ENCODE data around the gene BRCC3.

BRCC3 gene

GRCh38 chrX:155108427-155108826 is 37.1 kb downstream of the BRCC3 start:
- no peaks in the 10 kb centered on the region for H4K20me1 ChIP-seq (ENCODE audit: control insufficient read depth, insufficient read depth, low read depth, low read length)
- no peaks in the 10 kb centered on the region for H3K27me3 ChIP-seq (ENCODE audit: control insufficient read depth, low read length)
- no peaks in the 10 kb centered on the region for H3K79me2 ChIP-seq (ENCODE audit: control insufficient read depth, low read length)
- H3K36me3 ChIP-seq (ENCODE audit: control insufficient read depth, low read length): peaks cover 22% of the 10 kb centered on the region
- no peak overlapping the region for H3K27ac ChIP-seq (ENCODE audit: low read depth, low read length)
- H3K4me1 ChIP-seq (ENCODE audit: control insufficient read depth, low read length): no peaks in the 10 kb centered on the region
- H3K4me2 ChIP-seq (ENCODE audit: low read length): no peak overlapping the region
- no peaks in the 10 kb centered on the region for H3K9me2 ChIP-seq (replicated peaks; ENCODE audit: control insufficient read depth, low read length)
- no peak overlapping the region for H3K4me3 ChIP-seq (ENCODE audit: low read length)
- TF ChIP-seq, protein P1, sequence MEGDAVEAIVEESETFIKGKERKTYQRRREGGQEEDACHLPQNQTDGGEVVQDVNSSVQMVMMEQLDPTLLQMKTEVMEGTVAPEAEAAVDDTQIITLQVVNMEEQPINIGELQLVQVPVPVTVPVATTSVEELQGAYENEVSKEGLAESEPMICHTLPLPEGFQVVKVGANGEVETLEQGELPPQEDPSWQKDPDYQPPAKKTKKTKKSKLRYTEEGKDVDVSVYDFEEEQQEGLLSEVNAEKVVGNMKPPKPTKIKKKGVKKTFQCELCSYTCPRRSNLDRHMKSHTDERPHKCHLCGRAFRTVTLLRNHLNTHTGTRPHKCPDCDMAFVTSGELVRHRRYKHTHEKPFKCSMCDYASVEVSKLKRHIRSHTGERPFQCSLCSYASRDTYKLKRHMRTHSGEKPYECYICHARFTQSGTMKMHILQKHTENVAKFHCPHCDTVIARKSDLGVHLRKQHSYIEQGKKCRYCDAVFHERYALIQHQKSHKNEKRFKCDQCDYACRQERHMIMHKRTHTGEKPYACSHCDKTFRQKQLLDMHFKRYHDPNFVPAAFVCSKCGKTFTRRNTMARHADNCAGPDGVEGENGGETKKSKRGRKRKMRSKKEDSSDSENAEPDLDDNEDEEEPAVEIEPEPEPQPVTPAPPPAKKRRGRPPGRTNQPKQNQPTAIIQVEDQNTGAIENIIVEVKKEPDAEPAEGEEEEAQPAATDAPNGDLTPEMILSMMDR (IDR thresholded peaks at IDR 0.05; ENCODE audit: low read depth, low read length, poor library complexity, severe bottlenecking): no peak
- no peak for TF ChIP-seq EZH2phosphoT487 (IDR thresholded peaks at IDR 0.05; ENCODE audit: borderline replicate concordance, low read length)
- H3K9me3 ChIP-seq (ENCODE audit: control insufficient read depth, insufficient read depth, low read length): no peaks in the 10 kb centered on the region
- H3F3A ChIP-seq (ENCODE audit: control insufficient read depth, insufficient read depth): no peaks in the 10 kb centered on the region

DNA sequence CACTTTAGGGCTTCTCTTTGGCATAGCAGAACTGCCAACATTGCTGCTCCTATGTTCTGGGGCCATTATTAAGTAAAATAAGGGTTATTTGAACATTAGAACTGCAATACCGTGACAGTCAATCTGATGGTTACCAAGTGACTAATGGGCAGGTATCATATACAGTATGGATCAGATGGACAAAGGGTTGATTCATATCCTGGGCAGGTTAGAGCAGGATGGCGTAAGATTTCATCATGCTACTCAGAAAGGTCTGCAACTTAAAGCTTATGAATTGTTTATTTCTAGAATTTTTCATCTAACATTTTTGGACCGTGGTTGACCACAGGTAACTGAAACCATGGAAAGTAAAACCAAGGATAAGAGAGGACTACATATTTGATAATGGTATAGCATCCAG is 40.9 kb downstream of the BRCC3 start:
- Histone ChIP-seq H3K79me2 (ENCODE audit: control insufficient read depth, low read length) (no peaks in the 10 kb centered on the region), H3K9me2 (replicated peaks; ENCODE audit: control insufficient read depth, low read length) (no peaks in the 10 kb centered on the region), H3K9me3 (ENCODE audit: control insufficient read depth, insufficient read depth, low read length) (no peaks in the 10 kb centered on the region), H3K4me2 (ENCODE audit: low read length) (no peak overlapping the region), H3K4me3 (ENCODE audit: low read length) (no peak overlapping the region), H3F3A (ENCODE audit: control insufficient read depth, insufficient read depth) (no peaks in the 10 kb centered on the region), H4K20me1 (ENCODE audit: control insufficient read depth, insufficient read depth, low read depth, low read length) (no peaks in the 10 kb centered on the region), H3K27ac (ENCODE audit: low read depth, low read length) (no peak overlapping the region), H3K36me3 (ENCODE audit: control insufficient read depth, low read length) (peaks cover 22% of the 10 kb centered on the region), H3K27me3 (ENCODE audit: control insufficient read depth, low read length) (no peaks in the 10 kb centered on the region), H3K4me1 (ENCODE audit: control insufficient read depth, low read length) (no peaks in the 10 kb centered on the region)
- no peak for TF ChIP-seq EZH2phosphoT487 (IDR thresholded peaks at IDR 0.05; ENCODE audit: borderline replicate concordance, low read length)
- TF ChIP-seq, protein P1 (IDR thresholded peaks at IDR 0.05; ENCODE audit: low read depth, low read length, poor library complexity, severe bottlenecking): no peak

GRCh38 chrX:155113097-155113496 is 41.8 kb downstream of the BRCC3 start:
- H3K79me2 ChIP-seq (ENCODE audit: control insufficient read depth, low read length): no peaks in the 10 kb centered on the region
- H3K27me3 ChIP-seq (ENCODE audit: control insufficient read depth, low read length): no peaks in the 10 kb centered on the region
- H3K4me1 ChIP-seq (ENCODE audit: control insufficient read depth, low read length): no peaks in the 10 kb centered on the region
- no peaks in the 10 kb centered on the region for H3F3A ChIP-seq (ENCODE audit: control insufficient read depth, insufficient read depth)
- no peaks in the 10 kb centered on the region for H4K20me1 ChIP-seq (ENCODE audit: control insufficient read depth, insufficient read depth, low read depth, low read length)
- H3K4me2 ChIP-seq (ENCODE audit: low read length): no peak overlapping the region
- H3K9me2 ChIP-seq (replicated peaks; ENCODE audit: control insufficient read depth, low read length): no peaks in the 10 kb centered on the region
- no peak overlapping the region for H3K4me3 ChIP-seq (ENCODE audit: low read length)
- H3K9me3 ChIP-seq (ENCODE audit: control insufficient read depth, insufficient read depth, low read length): no peaks in the 10 kb centered on the region
- no peak overlapping the region for H3K27ac ChIP-seq (ENCODE audit: low read depth, low read length)
- H3K36me3 ChIP-seq (ENCODE audit: control insufficient read depth, low read length): peaks cover 16% of the 10 kb centered on the region
- TF ChIP-seq, protein P1 (IDR thresholded peaks at IDR 0.05; ENCODE audit: low read depth, low read length, poor library complexity, severe bottlenecking): no peak
- TF ChIP-seq EZH2phosphoT487 (IDR thresholded peaks at IDR 0.05; ENCODE audit: borderline replicate concordance, low read length): no peak
